SK-N-SH treated with all-trans-retinoic acid at 6 μM for 48 hours (cell line): ENCODE results near the gene MICALL2.

ENCODE experiments used
- ATAC-seq: fragments of 200-7000 bp; cut with Tn5 transposase; 3 replicates; pipeline ENCODE4 v1.9.1; 2020; ENCODE audit warnings: mild to moderate bottlenecking, moderate library complexity
- ARNTL ChIP-seq: fragments of 450-650 bp; formaldehyde crosslinking; IDR thresholded peaks from 2 replicates; pipeline ENCODE4 v1.5.0; 2020; ENCODE audit warnings: low read depth, mild to moderate bottlenecking, moderate library complexity, borderline replicate concordance
- BACH2 ChIP-seq: fragments of 250-450 bp; sonication (Bioruptor Pico); IDR thresholded peaks from 2 replicates; pipeline ENCODE4 v1.9.0; 2021; ENCODE audit warnings: mild to moderate bottlenecking, borderline replicate concordance
- CREB5 ChIP-seq: fragments of 250-450 bp; sonication (Bioruptor Pico); IDR thresholded peaks from 2 replicates; pipeline ENCODE4 v1.5.1; 2020; ENCODE audit warnings: low read depth, mild to moderate bottlenecking, moderate library complexity
- CSDC2 ChIP-seq: fragments of 250-450 bp; sonication (Bioruptor Pico); IDR thresholded peaks from 2 replicates; pipeline ENCODE4 v1.5.0; 2020; ENCODE audit warnings: mild to moderate bottlenecking, moderate library complexity
- CSRNP3 ChIP-seq: fragments of 250-450 bp; sonication (Bioruptor Pico); IDR thresholded peaks from 2 replicates; pipeline ENCODE4 v1.5.1; 2021; ENCODE audit warnings: mild to moderate bottlenecking, moderate library complexity
- GLIS3 ChIP-seq: fragments of 250-450 bp; sonication (Bioruptor Pico); IDR thresholded peaks from 2 replicates; pipeline ENCODE4 v1.5.0; 2020; ENCODE audit warnings: mild to moderate bottlenecking, moderate library complexity
- ISL1 ChIP-seq: fragments of 250-450 bp; sonication (Bioruptor Pico); IDR thresholded peaks from 2 replicates; pipeline ENCODE4 v2.1.2; 2022; ENCODE audit warnings: mild to moderate bottlenecking, moderate library complexity
- OSR1 ChIP-seq: fragments of 250-450 bp; sonication (Bioruptor Pico); IDR thresholded peaks from 2 replicates; pipeline ENCODE4 v1.8.0; 2022; ENCODE audit warnings: moderate library complexity, mild to moderate bottlenecking, inconsistent platforms
- POU6F1 ChIP-seq: fragments of 250-450 bp; sonication (Bioruptor Pico); IDR thresholded peaks from 2 replicates; pipeline ENCODE4 v1.8.0; 2021; ENCODE audit warnings: low read depth, mild to moderate bottlenecking, moderate library complexity, borderline replicate concordance
- PPARA ChIP-seq: fragments of 250-450 bp; sonication (Bioruptor Pico); IDR thresholded peaks from 2 replicates; pipeline ENCODE4 v1.5.0; 2020; ENCODE audit warnings: mild to moderate bottlenecking, borderline replicate concordance
- RARB ChIP-seq: fragments of 250-450 bp; sonication (Bioruptor Pico); IDR thresholded peaks from 2 replicates; pipeline ENCODE4 v1.8.0; 2021; ENCODE audit warnings: mild to moderate bottlenecking, moderate library complexity
- SNAI2 ChIP-seq: fragments of 250-450 bp; sonication (Bioruptor Pico); IDR thresholded peaks from 2 replicates; pipeline ENCODE4 v1.5.0; 2020; ENCODE audit warnings: mild to moderate bottlenecking, moderate library complexity
- TCF4 ChIP-seq: fragments of 250-450 bp; sonication (Bioruptor Pico); IDR thresholded peaks from 2 replicates; pipeline ENCODE4 v1.8.0; 2021; ENCODE audit warnings: mild to moderate bottlenecking, moderate library complexity, borderline replicate concordance
- TOX ChIP-seq: fragments of 250-450 bp; sonication (Bioruptor Pico); IDR thresholded peaks from 2 replicates; pipeline ENCODE4 v1.8.0; 2021; ENCODE audit warnings: mild to moderate bottlenecking, moderate library complexity, borderline replicate concordance
- TSHZ2 ChIP-seq: fragments of 250-450 bp; sonication (Bioruptor Pico); IDR thresholded peaks from 2 replicates; pipeline ENCODE4 v1.5.0; 2020; ENCODE audit warnings: mild to moderate bottlenecking, moderate library complexity
- ZC3H10 ChIP-seq: fragments of 250-450 bp; sonication (Bioruptor Pico); IDR thresholded peaks from 2 replicates; pipeline ENCODE4 v1.5.1; 2021; ENCODE audit warnings: mild to moderate bottlenecking, moderate library complexity
- ZFP3 ChIP-seq: fragments of 250-450 bp; sonication (Bioruptor Pico); IDR thresholded peaks from 2 replicates; pipeline ENCODE4 v1.5.0; 2020; ENCODE audit warnings: mild to moderate bottlenecking, moderate library complexity
- ZFP30 ChIP-seq: fragments of 450-650 bp; formaldehyde crosslinking; IDR thresholded peaks from 2 replicates; pipeline ENCODE4 v1.5.0; 2022; ENCODE audit warnings: mild to moderate bottlenecking, moderate library complexity
- ZNF565 ChIP-seq: fragments of 450-650 bp; formaldehyde crosslinking; conservative IDR thresholded peaks from 2 replicates; pipeline ENCODE4 v1.5.0; 2020; ENCODE audit warnings: low read depth, mild to moderate bottlenecking, moderate library complexity
- ZNF70 ChIP-seq: fragments of 450-650 bp; formaldehyde crosslinking; IDR thresholded peaks from 2 replicates; pipeline ENCODE4 v1.5.0; 2020; ENCODE audit warnings: mild to moderate bottlenecking, moderate library complexity
- ZNF8 ChIP-seq: fragments of 450-650 bp; formaldehyde crosslinking; IDR thresholded peaks from 2 replicates; pipeline ENCODE4 v1.5.0; 2020; ENCODE audit warnings: mild to moderate bottlenecking, moderate library complexity

MICALL2 gene

GRCh38 chr7:1489336-1489735 is 30.1 kb upstream of the MICALL2 start:
- ATAC-seq = no peak
- no peak for TF ChIP-seq CREB5 (CRISPR knock-in tag)
- TF ChIP-seq ZFP30 (CRISPR knock-in tag) = no peak
- TF ChIP-seq ZFP3 = no peak
- no peak for TF ChIP-seq POU6F1 (CRISPR knock-in tag)
- no peak for TF ChIP-seq SNAI2 (CRISPR knock-in tag)
- no peak for TF ChIP-seq GLIS3 (CRISPR knock-in tag)
- no peak for TF ChIP-seq ZNF8 (CRISPR knock-in tag)
- no peak for TF ChIP-seq CSDC2 (CRISPR knock-in tag)
- no peak for TF ChIP-seq RARB (CRISPR knock-in tag)
- TF ChIP-seq TCF4 (CRISPR knock-in tag) = no peak
- no peak for TF ChIP-seq ARNTL (CRISPR knock-in tag)
- no peak for TF ChIP-seq CSRNP3 (CRISPR knock-in tag)
- TF ChIP-seq ZNF565 = no peak
- TF ChIP-seq PPARA (CRISPR knock-in tag) = no peak
- no peak for TF ChIP-seq TSHZ2 (CRISPR knock-in tag)
- TF ChIP-seq, all 23 proteins: peak for 0

- no peak for TF ChIP-seq OSR1 (CRISPR knock-in tag)
- no peak for TF ChIP-seq ISL1 (CRISPR knock-in tag)
- TF ChIP-seq GLIS3 (CRISPR knock-in tag) = no peak
- no peak for TF ChIP-seq ZNF565
- TF ChIP-seq RARB (CRISPR knock-in tag) = no peak
- no peak for TF ChIP-seq CREB5 (CRISPR knock-in tag)
- no peak for ATAC-seq
Measured at GRCh38 chr7:1488016-1488415, 28.7 kb upstream of the MICALL2 start.

GRCh38 chr7:1487466-1487865 is 28.2 kb upstream of the MICALL2 start:
- TF ChIP-seq ZNF70 (CRISPR knock-in tag) (no peak), TCF4 (CRISPR knock-in tag) (no peak), ARNTL (CRISPR knock-in tag) (no peak), TOX (CRISPR knock-in tag) (no peak), GLIS3 (CRISPR knock-in tag) (no peak), OSR1 (CRISPR knock-in tag) (no peak)

GRCh38 chr7:1486571-1486970 is 27.3 kb upstream of the MICALL2 start:
- ATAC-seq = no peak
- TF ChIP-seq ISL1 (CRISPR knock-in tag) (no peak), GLIS3 (CRISPR knock-in tag) (no peak), PPARA (CRISPR knock-in tag) (no peak), OSR1 (CRISPR knock-in tag) (no peak), ZC3H10 (no peak), SNAI2 (CRISPR knock-in tag) (no peak), ARNTL (CRISPR knock-in tag) (no peak), TCF4 (CRISPR knock-in tag) (no peak), POU6F1 (CRISPR knock-in tag) (no peak), CSRNP3 (CRISPR knock-in tag) (no peak), BACH2 (CRISPR knock-in tag) (no peak), ZFP3 (no peak), ZNF565 (no peak)

More at GRCh38 chr7:1487466-1487865, 28.2 kb upstream of the MICALL2 start:
- no peak for ATAC-seq
